AG04449 (cell line): Measurements from ENCODE around the gene TCF7L2.

Source experiments
- CTCF ChIA-PET: fragments of 350-600 bp; formaldehyde crosslinking; extraction: SDS; loops from one replicate; lab custom pipeline; 2021; ENCODE audit warnings: antibody characterized with exemption; lab: Yijun Ruan, JAX
- POLR2A ChIA-PET: fragments of 400-600, 350-600 bp; formaldehyde crosslinking; extraction: SDS; loops from one replicate; lab custom pipeline; 2020; ENCODE audit warnings: antibody characterized with exemption, inconsistent platforms; lab: Yijun Ruan, JAX
- DNase-seq: peaks from one replicate; pipeline ENCODE4 v3.0.0-alpha.2; 2010; ENCODE audit warnings: low read depth, low spot score
- H3K4me3 ChIP-seq: 2 replicates; pipeline ENCODE4 v1.5.1; 2011; ENCODE audit warnings: low read depth, mild to moderate bottlenecking, control low read depth, low read length
- TF ChIP-seq, protein P1 (sequence below): IDR thresholded peaks from one replicate; pipeline ENCODE4 v1.5.1; 2011; ENCODE audit warnings: mild to moderate bottlenecking, moderate library complexity, low read length, control low read depth, inconsistent platforms; ENCODE audit not compliant: insufficient read depth; ENCODE audit errors: missing control alignments

Gene TCF7L2

GRCh38 chr10:112981553-112981952 lies 31.5 kb downstream of the TCF7L2 start:
- POLR2A ChIA-PET, result interaction anchor here (0.6 kb wide), 1 partner anchor 674 kb away, joined by 3 read pairs; no protein-coding TSS in a partner anchor
- H3K4me3 ChIP-seq, result no peak overlapping the region

GRCh38 chr10:112983444-112984056 lies 33.5 kb downstream of the TCF7L2 start:
- DNase-seq, result no peak
- TF ChIP-seq, protein P1, sequence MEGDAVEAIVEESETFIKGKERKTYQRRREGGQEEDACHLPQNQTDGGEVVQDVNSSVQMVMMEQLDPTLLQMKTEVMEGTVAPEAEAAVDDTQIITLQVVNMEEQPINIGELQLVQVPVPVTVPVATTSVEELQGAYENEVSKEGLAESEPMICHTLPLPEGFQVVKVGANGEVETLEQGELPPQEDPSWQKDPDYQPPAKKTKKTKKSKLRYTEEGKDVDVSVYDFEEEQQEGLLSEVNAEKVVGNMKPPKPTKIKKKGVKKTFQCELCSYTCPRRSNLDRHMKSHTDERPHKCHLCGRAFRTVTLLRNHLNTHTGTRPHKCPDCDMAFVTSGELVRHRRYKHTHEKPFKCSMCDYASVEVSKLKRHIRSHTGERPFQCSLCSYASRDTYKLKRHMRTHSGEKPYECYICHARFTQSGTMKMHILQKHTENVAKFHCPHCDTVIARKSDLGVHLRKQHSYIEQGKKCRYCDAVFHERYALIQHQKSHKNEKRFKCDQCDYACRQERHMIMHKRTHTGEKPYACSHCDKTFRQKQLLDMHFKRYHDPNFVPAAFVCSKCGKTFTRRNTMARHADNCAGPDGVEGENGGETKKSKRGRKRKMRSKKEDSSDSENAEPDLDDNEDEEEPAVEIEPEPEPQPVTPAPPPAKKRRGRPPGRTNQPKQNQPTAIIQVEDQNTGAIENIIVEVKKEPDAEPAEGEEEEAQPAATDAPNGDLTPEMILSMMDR, result no peak
- POLR2A ChIA-PET, result interaction anchor here (0.7 kb wide), 1 partner anchor 210 kb away, joined by 3 read pairs; no protein-coding TSS in a partner anchor
- no peak overlapping the region for H3K4me3 ChIP-seq
- CTCF ChIA-PET, result interaction anchor here (1.5 kb wide), 1 partner anchor 15 kb away, joined by 3 read pairs; no protein-coding TSS in a partner anchor

More at GRCh38 chr10:112981553-112981952, 31.5 kb downstream of the TCF7L2 start:
- TF ChIP-seq, protein P1, result no peak
- CTCF ChIA-PET, result interaction anchor here (1.3 kb wide), 1 partner anchor 10 kb away, joined by 3 read pairs; no protein-coding TSS in a partner anchor
- no peak for DNase-seq

- TF ChIP-seq, protein P1, result no peak
- ChIA-PET POLR2A (no interaction called here), CTCF (interaction anchor here (0.6 to 1.1 kb wide), 4 partner anchors 17 to 141 kb away, joined by 3 to 4 read pairs (median 3); no protein-coding TSS in a partner anchor)
- H3K4me3 ChIP-seq, result no peak overlapping the region
- no peak for DNase-seq
These were observed 34.7 kb downstream of the TCF7L2 start for GRCh38 chr10:112984756-112985155.

- CTCF ChIA-PET, result interaction anchor here (1.1 to 2.3 kb wide), 5 partner anchors 16 to 420 kb away, joined by 3 to 7 read pairs (median 4); no protein-coding TSS in a partner anchor
- no peak for DNase-seq
- POLR2A ChIA-PET, result interaction anchor here (0.8 to 1.4 kb wide), 3 partner anchors 27 to 74 kb away, joined by 3 to 7 read pairs (median 4); no protein-coding TSS in a partner anchor
These were observed 35.9 kb downstream of the TCF7L2 start for GRCh38 chr10:112985690-112986543.

DNA sequence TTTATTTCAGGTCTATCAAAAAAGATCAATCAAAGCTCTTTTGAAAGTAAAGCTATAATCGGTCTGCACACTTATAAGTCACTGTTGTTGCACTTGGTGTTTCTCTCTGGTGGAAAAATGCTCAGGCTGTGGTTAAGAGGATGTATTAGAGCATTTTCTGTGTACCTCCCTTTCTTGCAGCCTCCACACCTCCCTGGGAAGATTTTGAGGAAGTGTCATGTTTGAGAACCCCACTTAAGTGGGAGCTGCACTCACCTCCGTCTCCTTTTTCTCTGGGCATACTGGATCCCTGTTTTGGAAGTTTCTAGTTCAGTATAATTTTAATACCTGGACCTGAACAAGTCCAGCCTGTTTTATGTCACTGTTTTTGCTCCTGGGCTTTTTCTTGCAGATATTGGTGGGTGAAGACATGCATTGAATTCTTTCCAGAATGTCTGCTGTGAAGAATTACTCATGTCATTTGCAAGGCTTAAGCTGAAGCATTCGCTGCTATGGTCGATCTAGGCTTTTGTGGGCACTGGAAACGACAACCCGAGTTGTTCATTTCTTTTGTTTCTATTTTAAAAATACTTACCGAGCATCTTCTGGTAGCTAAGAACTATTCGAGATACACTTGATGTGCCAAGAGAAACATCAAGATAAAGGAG lies 36.6 kb downstream of the TCF7L2 start:
- ChIA-PET POLR2A (interaction anchor here (0.6 to 1.4 kb wide), 4 partner anchors 21 to 73 kb away, joined by 3 to 7 read pairs (median 4); no protein-coding TSS in a partner anchor), CTCF (interaction anchor here (0.6 to 2.3 kb wide), 6 partner anchors 17 to 421 kb away, joined by 3 to 7 read pairs (median 4); no protein-coding TSS in a partner anchor)
- TF ChIP-seq, protein P1, result no peak
- no peak overlapping the region for H3K4me3 ChIP-seq
- no peak for DNase-seq

More at GRCh38 chr10:112985690-112986543, 35.9 kb downstream of the TCF7L2 start:
- TF ChIP-seq, protein P1, result no peak
- H3K4me3 ChIP-seq, result no peak overlapping the region
